B cell (primary cell): ENCODE results near the gene ATF7IP2. TPM values are rescaled to one million over a fixed set of nuclear protein-coding genes. Genes with fewer than 3 reads are reported as not detected.
"Not testable (repeated sequence)": the region's sequence is repeated elsewhere in the genome, so short reads cannot be mapped to it uniquely, and the experiment has no call there.

Experiments
- ATAC-seq: fragments of 200-7000 bp; cut with Tn5 transposase; one replicate; pipeline ENCODE4 v1.10.0; 2021; ENCODE audit warnings: low read depth, mild to moderate bottlenecking, moderate number of reproducible peaks, moderate library complexity
- CTCF ChIA-PET: fragments of 350-600 bp; sonication (Branson Sonifier 250); formaldehyde crosslinking; loops from one replicate; lab custom pipeline; 2021; ENCODE audit warnings: antibody characterized with exemption, inconsistent platforms; lab: Charles Lee
- POLR2A ChIA-PET: fragments of 350-600 bp; sonication (Branson Sonifier 250); formaldehyde crosslinking; loops from one replicate; lab custom pipeline; 2021; ENCODE audit warnings: antibody characterized with exemption; lab: Charles Lee
- DNase-seq: peaks from one replicate; pipeline ENCODE4 v3.0.0; 2013
- H2AFZ ChIP-seq: 2 replicates; pipeline ENCODE4 v1.6.1; 2012; ENCODE audit warnings: mild to moderate bottlenecking, low read depth, low read length; ENCODE audit not compliant: insufficient read depth, poor library complexity, severe bottlenecking
- H3K27ac ChIP-seq, 2 donors: 1 replicate in 1 of 2; 2 replicates in 1 of 2; pipeline ENCODE4 v1.5.1; 2012 to 2013; ENCODE audit warnings: low read length in 2 of 2, mild to moderate bottlenecking in 2 of 2, moderate library complexity in 1 of 2
- H3K27me3 ChIP-seq, 4 experiments: fragments of 200-600 bp in 1 of 4; sonication (generic) in 1 of 4; replicated peaks in 1 of 4; 1 replicate in 2 of 4; 2 replicates in 2 of 4; pipeline versions ENCODE4 v1.6.1 to v1.7.0; 2013 to 2016; ENCODE audit warnings: low read length in 3 of 4, mild to moderate bottlenecking in 2 of 4, mixed read lengths in 1 of 4, moderate library complexity in 1 of 4; ENCODE audit not compliant: insufficient read depth in 4 of 4, control insufficient read depth in 3 of 4; ENCODE audit errors: control extremely low read depth in 1 of 4
- H3K36me3 ChIP-seq, 2 experiments: replicated peaks in 1 of 2; 1 replicate in 1 of 2; 2 replicates in 1 of 2; pipeline versions ENCODE4 v1.6.1 to v1.7.1; 2013; ENCODE audit warnings: low read length in 1 of 2; ENCODE audit not compliant: insufficient read depth in 2 of 2, control insufficient read depth in 1 of 2; ENCODE audit errors: control extremely low read depth in 1 of 2, extremely low read depth in 1 of 2
- H3K4me1 ChIP-seq, 2 donors: fragments of 200-600 bp in 1 of 2; sonication (generic) in 1 of 2; 1 replicate in 1 of 2; 2 replicates in 1 of 2; pipeline versions ENCODE4 v1.5.1 to v1.6.1; 2013 to 2017; ENCODE audit warnings: low read length in 2 of 2; ENCODE audit not compliant: control insufficient read depth in 2 of 2, insufficient read depth in 2 of 2
- H3K4me2 ChIP-seq: replicated peaks from 2 replicates; pipeline ENCODE3; 2012; ENCODE audit warnings: mild to moderate bottlenecking, low read depth, low read length; ENCODE audit not compliant: poor library complexity, severe bottlenecking
- H3K4me3 ChIP-seq, 5 experiments: fragments of 200-600 bp in 1 of 5; sonication (generic) in 1 of 5; 1 replicate in 3 of 5; 2 replicates in 2 of 5; pipeline versions ENCODE4 v1.5.1 to v1.7.0; 2011 to 2016; ENCODE audit warnings: low read length in 4 of 5, mild to moderate bottlenecking in 4 of 5, low read depth in 2 of 5, control low read depth in 1 of 5, moderate library complexity in 1 of 5; ENCODE audit not compliant: insufficient read depth in 1 of 5; ENCODE audit errors: control extremely low read depth in 1 of 5, extremely low read depth in 1 of 5
- H3K79me2 ChIP-seq: fragments of 200-600 bp; sonication (generic); one replicate; pipeline ENCODE4 v1.6.0; 2016; ENCODE audit warnings: low read length; ENCODE audit not compliant: control insufficient read depth, insufficient read depth
- H3K9ac ChIP-seq: fragments of 200-600 bp; sonication (generic); 2 replicates; pipeline ENCODE4 v1.6.1; 2017; ENCODE audit warnings: mild to moderate bottlenecking, low read length, moderate library complexity
- H3K9me3 ChIP-seq, 3 donors: one replicate each; pipeline versions ENCODE4 v1.6.1 to v1.7.1; 2013; ENCODE audit warnings: low read length in 2 of 3; ENCODE audit not compliant: control insufficient read depth in 2 of 3, insufficient read depth in 1 of 3; ENCODE audit errors: control extremely low read depth in 1 of 3
- H4K20me1 ChIP-seq: 2 replicates; pipeline ENCODE4 v1.6.0; 2012; ENCODE audit warnings: mild to moderate bottlenecking, low read length; ENCODE audit not compliant: insufficient read depth, control insufficient read depth, poor library complexity, severe bottlenecking
- H3K27ac Mint-ChIP-seq: one replicate; pipeline ENCODE4 v1.8.0; 2021; ENCODE audit warnings: mixed read lengths
- H3K27me3 Mint-ChIP-seq: one replicate; pipeline ENCODE4 v1.8.0; 2021; ENCODE audit warnings: mixed read lengths
- H3K4me1 Mint-ChIP-seq: one replicate; pipeline ENCODE4 v1.8.0; 2021; ENCODE audit warnings: mixed read lengths
- H3K4me3 Mint-ChIP-seq: one replicate; pipeline ENCODE4 v1.8.0; 2021; ENCODE audit warnings: mixed read lengths
- H3K9me3 Mint-ChIP-seq: one replicate; pipeline ENCODE4 v1.8.0; 2022; ENCODE audit warnings: mixed read lengths; ENCODE audit not compliant: insufficient read depth
- EZH2 ChIP-seq: IDR thresholded peaks from 2 replicates; pipeline ENCODE4 v1.6.1; 2012; ENCODE audit warnings: borderline replicate concordance, low read depth, mild to moderate bottlenecking, moderate library complexity, low read length; ENCODE audit not compliant: insufficient read depth, poor library complexity, severe bottlenecking
- WGBS: methylation state at CpG from one replicate; pipeline ENCODE4 v1.1.5; 2013; ENCODE audit warnings: missing lambda C conversion rate; ENCODE audit not compliant: insufficient coverage; 5-methylcytosine and 5-hydroxymethylcytosine counted together
- intact Hi-C: fragments of 100-400 bp; cut with micrococcal nuclease; formaldehyde crosslinking; loops from one replicate; pipeline ENCODE4 v1.10.0; 2022
- polyA plus RNA-seq: library from polyadenylated mRNA; depleted of rRNA; stranded (reverse); fragments of >200 nt; gene quantifications from 2 replicates; pipeline ENCODE4 v1.2.3, GENCODE V29; 2012
- total RNA-seq, 2 donors: library from RNA; stranded (reverse); fragments of 120-200 nt in 1 of 2; gene quantifications; 1 replicate in 1 of 2; 2 replicates in 1 of 2; pipeline versions ENCODE4 v1.2.3 to v1.2.4, GENCODE V29; 2013 to 2022
- TF ChIP-seq, protein P1 (sequence below): fragments of 200-600 bp; IDR thresholded peaks from one replicate; pipeline ENCODE4 v1.8.0; 2022; ENCODE audit warnings: antibody characterized with exemption, mild to moderate bottlenecking

ATF7IP2 gene
- total and polyA plus RNA-seq, 2 donors (not counting 1 experiment from before 2014, with no cell fraction given), result 67.5 to 105 TPM

GRCh38 chr16:10405386-10405939 lies 19.6 kb downstream of the ATF7IP2 start:
- intact Hi-C loops, result no loop called here
- Histone ChIP-seq H2AFZ (no peak overlapping the region), H3K4me3 (no peak overlapping the region), H3K79me2 (peaks cover 73% of the 10 kb centered on the region), H3K36me3 (peaks cover 8 to 26% of the 10 kb centered on the region in 2 experiments), H3K27me3 (no peaks in the 10 kb centered on the region), H3K4me2 (no peak overlapping the region), H3K27ac (no peak overlapping the region), H4K20me1 (no peaks in the 10 kb centered on the region), H3K9me3 (peaks cover 6 to 62% (median 39%) of the 10 kb centered on the region in 3 donors), H3K4me1 (no peaks in the 10 kb centered on the region), H3K9ac (no peak overlapping the region)
- ChIA-PET CTCF (interaction anchor here (0.5 kb wide), 1 partner anchor 47 kb away, joined by 3 read pairs; no protein-coding TSS in a partner anchor), POLR2A (no interaction called here)
- Mint-ChIP-seq H3K27ac (no peak overlapping the region), H3K4me1 (peaks cover 18% of the 10 kb centered on the region), H3K27me3 (no peaks in the 10 kb centered on the region), H3K9me3 (peaks cover 26% of the 10 kb centered on the region), H3K4me3 (no peak overlapping the region)
- 78% methylated on average over 4 of the region's 4 CpGs for WGBS
- ATAC-seq (no peak), DNase-seq (no peak)
- TF ChIP-seq EZH2, result no peak
- TF ChIP-seq, protein P1, sequence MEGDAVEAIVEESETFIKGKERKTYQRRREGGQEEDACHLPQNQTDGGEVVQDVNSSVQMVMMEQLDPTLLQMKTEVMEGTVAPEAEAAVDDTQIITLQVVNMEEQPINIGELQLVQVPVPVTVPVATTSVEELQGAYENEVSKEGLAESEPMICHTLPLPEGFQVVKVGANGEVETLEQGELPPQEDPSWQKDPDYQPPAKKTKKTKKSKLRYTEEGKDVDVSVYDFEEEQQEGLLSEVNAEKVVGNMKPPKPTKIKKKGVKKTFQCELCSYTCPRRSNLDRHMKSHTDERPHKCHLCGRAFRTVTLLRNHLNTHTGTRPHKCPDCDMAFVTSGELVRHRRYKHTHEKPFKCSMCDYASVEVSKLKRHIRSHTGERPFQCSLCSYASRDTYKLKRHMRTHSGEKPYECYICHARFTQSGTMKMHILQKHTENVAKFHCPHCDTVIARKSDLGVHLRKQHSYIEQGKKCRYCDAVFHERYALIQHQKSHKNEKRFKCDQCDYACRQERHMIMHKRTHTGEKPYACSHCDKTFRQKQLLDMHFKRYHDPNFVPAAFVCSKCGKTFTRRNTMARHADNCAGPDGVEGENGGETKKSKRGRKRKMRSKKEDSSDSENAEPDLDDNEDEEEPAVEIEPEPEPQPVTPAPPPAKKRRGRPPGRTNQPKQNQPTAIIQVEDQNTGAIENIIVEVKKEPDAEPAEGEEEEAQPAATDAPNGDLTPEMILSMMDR, result no peak

DNA sequence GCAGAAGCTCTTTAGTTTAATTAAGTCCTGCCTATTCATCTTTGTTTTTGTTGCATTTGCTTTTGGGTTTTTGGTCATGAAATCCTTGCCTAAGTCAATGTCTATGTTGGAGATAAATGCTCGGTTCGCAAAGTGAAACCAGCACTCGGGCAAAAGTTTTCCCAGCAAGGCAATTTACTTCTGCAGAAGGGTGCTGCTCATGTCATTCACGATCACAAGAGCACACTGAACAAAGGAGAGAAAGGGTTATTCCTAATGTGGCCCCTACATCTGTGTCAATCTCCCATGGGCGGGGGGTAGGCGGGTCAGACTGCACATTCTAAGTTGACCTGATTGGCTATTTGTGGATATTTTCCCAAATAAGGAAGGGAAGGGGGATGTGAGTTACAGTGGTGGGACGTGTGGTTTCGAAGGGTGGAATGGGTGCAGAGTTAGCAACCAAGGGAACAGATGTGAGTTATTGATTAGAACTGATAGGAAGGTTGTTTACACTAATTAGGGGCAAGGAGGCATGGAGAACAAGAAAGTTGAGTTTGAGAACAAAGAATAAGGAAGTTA lies 23.0 kb downstream of the ATF7IP2 start:
- Histone ChIP-seq H3K4me3 (no peak overlapping the region), H3K79me2 (peaks cover 71% of the 10 kb centered on the region), H3K9ac (no peak overlapping the region), H3K27ac (no peak overlapping the region), H3K4me2 (no peak overlapping the region), H3K27me3 (no peaks in the 10 kb centered on the region), H2AFZ (no peak overlapping the region), H4K20me1 (no peaks in the 10 kb centered on the region), H3K4me1 (no peaks in the 10 kb centered on the region), H3K9me3 (peaks cover 8 to 61% (median 59%) of the 10 kb centered on the region in 3 donors), H3K36me3 (peaks cover 6 to 15% of the 10 kb centered on the region in 2 experiments)
- TF ChIP-seq, protein P1, result no peak
- no peak for TF ChIP-seq EZH2
- DNase-seq (no peak), ATAC-seq (no peak)
- ChIA-PET CTCF (no interaction called here), POLR2A (no interaction called here)
- Mint-ChIP-seq H3K27me3 (no peaks in the 10 kb centered on the region), H3K4me1 (peaks cover 9% of the 10 kb centered on the region), H3K9me3 (peaks cover 41% of the 10 kb centered on the region), H3K27ac (peak overlapping the region; percentile 10), H3K4me3 (no peak overlapping the region)
- WGBS, result 88% methylated on average over 8 of the region's 8 CpGs
- intact Hi-C loops, result no loop called here

- H3K9ac ChIP-seq, H4K20me1 ChIP-seq, POLR2A ChIA-PET, H3K4me3 Mint-ChIP-seq, H3K27me3 Mint-ChIP-seq, H3K4me1 Mint-ChIP-seq, H3K27ac Mint-ChIP-seq, H3K4me2 ChIP-seq, H3K27ac ChIP-seq, CTCF ChIA-PET, H3K27me3 ChIP-seq, H3K4me1 ChIP-seq, H3K4me3 ChIP-seq, H2AFZ ChIP-seq, DNase-seq, intact Hi-C loops, H3K36me3 ChIP-seq, ATAC-seq: not testable (repeated sequence)
- peaks cover 68% of the 10 kb centered on the region for H3K79me2 ChIP-seq
- H3K9me3 ChIP-seq, result peaks cover 9 to 65% (median 52%) of the 10 kb centered on the region in 3 donors
- H3K9me3 Mint-ChIP-seq, result peaks cover 44% of the 10 kb centered on the region
Measured at GRCh38 chr16:10409713-10410112, 23.9 kb downstream of the ATF7IP2 start.
